ENCODE results near the gene EXOC6B.

Gene EXOC6B

GRCh38 chr2:72864500-72864899, 38.7 kb upstream of the EXOC6B start:
- TF ChIP-seq EZH2 (IDR thresholded peaks at IDR 0.05; ENCODE audit: borderline replicate concordance, low read depth, low read length, severe bottlenecking) = no peak
- no peak overlapping the region for H3K4me3 ChIP-seq (ENCODE audit: low read depth in 1 of 2, low read length in 2 of 2)
- H3K27ac ChIP-seq (ENCODE audit: low read length) = no peak overlapping the region
- H3K4me1 ChIP-seq (ENCODE audit: insufficient read depth, low read length) = peaks cover 4% of the 10 kb centered on the region; the same call in 1 of the 2 replicates
- H3K79me2 ChIP-seq (ENCODE audit: insufficient read depth, low read length) = no peaks in the 10 kb centered on the region
- no peaks in the 10 kb centered on the region for H3K36me3 ChIP-seq (ENCODE audit: insufficient read depth, low read length)
- H3K9me3 ChIP-seq (ENCODE audit: insufficient read depth, low read length, severe bottlenecking) = no peaks in the 10 kb centered on the region
- no peak for DNase-seq
- ATAC-seq (ENCODE audit: insufficient read depth, low read depth) = no peak
- no peak overlapping the region for H3K4me2 ChIP-seq (ENCODE audit: insufficient read depth, low read length)
- no peak overlapping the region for H3K9ac ChIP-seq (ENCODE audit: low read depth, low read length)
- no peaks in the 10 kb centered on the region for H4K20me1 ChIP-seq (ENCODE audit: insufficient read depth, low read length)
- peaks cover 7% of the 10 kb centered on the region for H3K27me3 ChIP-seq (ENCODE audit: insufficient read depth, low read length, poor library complexity)
- no peak overlapping the region for H2AFZ ChIP-seq (ENCODE audit: low read depth, low read length)

DNA sequence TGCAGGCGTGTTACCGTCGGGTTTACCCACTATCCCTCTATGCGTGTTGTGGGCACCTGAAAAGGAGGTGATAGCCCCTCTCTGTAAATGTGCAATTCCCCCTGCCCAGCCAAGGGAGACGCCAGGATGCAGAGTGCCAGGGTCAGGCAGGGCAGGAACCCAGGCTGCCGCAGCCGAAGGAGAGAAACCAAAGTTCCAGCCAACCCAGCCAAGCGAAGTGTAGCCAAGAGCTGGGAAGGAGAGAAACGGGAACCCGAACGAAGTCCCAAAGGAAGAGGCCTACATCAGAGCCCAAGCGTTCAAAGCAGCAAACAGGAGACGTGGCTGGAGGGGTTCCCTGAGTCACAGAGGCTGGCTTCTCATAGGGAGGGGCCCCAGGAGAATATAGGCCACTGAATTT, 37.2 kb upstream of the EXOC6B start:
- no peaks in the 10 kb centered on the region for H3K9me3 ChIP-seq (ENCODE audit: insufficient read depth, low read length, severe bottlenecking)
- H4K20me1 ChIP-seq (ENCODE audit: insufficient read depth, low read length) = no peaks in the 10 kb centered on the region
- H3K27ac ChIP-seq (ENCODE audit: low read length) = no peak overlapping the region
- no peak overlapping the region for H3K4me3 ChIP-seq (ENCODE audit: low read depth in 1 of 2, low read length in 2 of 2)
- H3K4me2 ChIP-seq (ENCODE audit: insufficient read depth, low read length) = peak overlapping the region; percentile 13; the same call in 1 of the 2 replicates
- H3K27me3 ChIP-seq (ENCODE audit: insufficient read depth, low read length, poor library complexity) = peaks cover 7% of the 10 kb centered on the region
- no peaks in the 10 kb centered on the region for H3K36me3 ChIP-seq (ENCODE audit: insufficient read depth, low read length)
- H3K4me1 ChIP-seq (ENCODE audit: insufficient read depth, low read length) = peaks cover 4% of the 10 kb centered on the region; the same call in 1 of the 2 replicates
- ATAC-seq (ENCODE audit: insufficient read depth, low read depth) = no peak
- no peak for DNase-seq
- no peak overlapping the region for H3K9ac ChIP-seq (ENCODE audit: low read depth, low read length)
- no peaks in the 10 kb centered on the region for H3K79me2 ChIP-seq (ENCODE audit: insufficient read depth, low read length)
- TF ChIP-seq CTCF (IDR thresholded peaks at IDR 0.05; ENCODE audit: borderline replicate concordance, extremely low read depth, low read length, poor library complexity, severe bottlenecking) (no peak), EZH2 (IDR thresholded peaks at IDR 0.05; ENCODE audit: borderline replicate concordance, low read depth, low read length, severe bottlenecking) (no peak)
- no peak overlapping the region for H2AFZ ChIP-seq (ENCODE audit: low read depth, low read length)

DNA sequence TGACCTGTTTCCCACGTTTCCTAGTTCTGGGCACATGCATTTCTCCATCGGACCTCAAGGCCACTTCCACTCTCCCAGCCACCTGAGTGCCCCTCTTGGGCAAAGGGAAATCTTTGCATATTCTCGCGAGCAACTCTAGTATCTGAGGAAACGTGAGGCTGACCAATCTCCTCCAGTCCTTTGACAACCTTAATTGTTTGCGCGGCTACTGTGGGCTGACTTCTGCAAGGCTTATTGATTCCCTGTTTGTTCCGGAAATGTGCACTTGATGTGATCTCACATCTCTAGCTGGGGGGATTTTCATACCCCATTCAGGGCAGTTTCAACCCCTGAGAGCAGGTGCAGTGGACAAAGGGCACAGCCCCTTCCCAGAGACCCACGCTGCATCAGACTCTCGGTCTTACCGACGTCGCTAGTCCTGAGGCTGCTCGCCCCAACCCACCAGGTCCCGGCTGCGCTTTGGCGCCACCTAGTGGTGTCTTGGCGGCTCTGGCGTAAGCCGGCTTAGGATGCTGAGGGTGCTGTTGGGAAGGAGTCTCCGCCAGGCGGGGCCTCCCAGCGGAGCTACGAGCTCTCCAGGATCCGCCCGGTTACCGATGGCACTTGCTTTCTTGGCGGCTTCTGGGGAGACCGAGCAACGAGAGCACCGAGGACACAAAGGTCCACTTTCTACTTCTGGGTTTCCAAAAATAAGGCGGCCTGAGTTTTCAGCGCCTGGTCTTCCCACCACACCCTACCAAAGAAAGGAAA, 36.6 kb upstream of the EXOC6B start:
- DNase-seq (peak; percentile 83), ATAC-seq (ENCODE audit: insufficient read depth, low read depth) (peak; percentile 100)
- H3K4me2 ChIP-seq (ENCODE audit: insufficient read depth, low read length) = peak overlapping the region; percentile 13; the same call in 1 of the 2 replicates
- peaks cover 7% of the 10 kb centered on the region for H3K27me3 ChIP-seq (ENCODE audit: insufficient read depth, low read length, poor library complexity)
- no peaks in the 10 kb centered on the region for H3K79me2 ChIP-seq (ENCODE audit: insufficient read depth, low read length)
- H3K4me1 ChIP-seq (ENCODE audit: insufficient read depth, low read length) = peaks cover 4% of the 10 kb centered on the region; the same call in 1 of the 2 replicates
- no peak overlapping the region for H2AFZ ChIP-seq (ENCODE audit: low read depth, low read length)
- H4K20me1 ChIP-seq (ENCODE audit: insufficient read depth, low read length) = no peaks in the 10 kb centered on the region
- TF ChIP-seq CTCF (IDR thresholded peaks at IDR 0.05; ENCODE audit: borderline replicate concordance, extremely low read depth, low read length, poor library complexity, severe bottlenecking) = peak; percentile 97
- no peak for TF ChIP-seq EZH2 (IDR thresholded peaks at IDR 0.05; ENCODE audit: borderline replicate concordance, low read depth, low read length, severe bottlenecking)
- no peak overlapping the region for H3K27ac ChIP-seq (ENCODE audit: low read length)
- no peaks in the 10 kb centered on the region for H3K36me3 ChIP-seq (ENCODE audit: insufficient read depth, low read length)
- no peaks in the 10 kb centered on the region for H3K9me3 ChIP-seq (ENCODE audit: insufficient read depth, low read length, severe bottlenecking)
- H3K9ac ChIP-seq (ENCODE audit: low read depth, low read length) = no peak overlapping the region
- H3K4me3 ChIP-seq (ENCODE audit: low read depth in 1 of 2, low read length in 2 of 2) = no peak overlapping the region

DNA sequence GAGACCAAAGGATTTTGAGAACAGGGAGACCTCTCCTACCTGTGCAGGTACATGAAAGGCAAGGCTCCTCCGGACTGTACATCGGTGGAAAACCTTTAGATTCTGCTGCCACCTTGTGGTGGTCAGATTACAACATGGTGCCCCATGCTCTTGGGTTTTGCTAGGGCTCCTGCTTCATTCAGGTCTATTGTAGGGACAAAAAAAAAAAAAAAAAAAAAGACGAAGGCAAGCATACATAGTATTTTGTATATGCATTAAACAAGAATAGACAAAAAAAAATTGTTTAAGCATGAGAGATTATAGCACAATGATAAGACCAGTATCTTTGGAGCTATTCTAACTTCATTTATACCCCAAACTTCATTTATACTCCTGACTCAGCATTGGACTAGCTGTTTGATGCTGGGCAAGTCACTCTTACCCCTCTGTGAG, 34.0 kb upstream of the EXOC6B start:
- Histone ChIP-seq H3K27me3 (ENCODE audit: insufficient read depth, low read length, poor library complexity) (peaks cover 3% of the 10 kb centered on the region), H3K9me3 (ENCODE audit: insufficient read depth, low read length, severe bottlenecking) (no peaks in the 10 kb centered on the region), H3K79me2 (ENCODE audit: insufficient read depth, low read length) (no peaks in the 10 kb centered on the region), H3K9ac (ENCODE audit: low read depth, low read length) (no peak overlapping the region), H3K36me3 (ENCODE audit: insufficient read depth, low read length) (no peaks in the 10 kb centered on the region), H4K20me1 (ENCODE audit: insufficient read depth, low read length) (no peaks in the 10 kb centered on the region), H3K27ac (ENCODE audit: low read length) (no peak overlapping the region), H2AFZ (ENCODE audit: low read depth, low read length) (no peak overlapping the region), H3K4me1 (ENCODE audit: insufficient read depth, low read length) (peaks cover 4% of the 10 kb centered on the region; the same call in 1 of the 2 replicates), H3K4me2 (ENCODE audit: insufficient read depth, low read length) (no peak overlapping the region), H3K4me3 (ENCODE audit: low read depth in 1 of 2, low read length in 2 of 2) (no peak overlapping the region)
- ATAC-seq (ENCODE audit: insufficient read depth, low read depth) = 0 out of 3 replicates have a peak, but pooled peaks have one; percentile 49
- DNase-seq = peak; percentile 46
- peak; percentile 75 for TF ChIP-seq CTCF (IDR thresholded peaks at IDR 0.05; ENCODE audit: borderline replicate concordance, extremely low read depth, low read length, poor library complexity, severe bottlenecking)
- no peak for TF ChIP-seq EZH2 (IDR thresholded peaks at IDR 0.05; ENCODE audit: borderline replicate concordance, low read depth, low read length, severe bottlenecking)
